ENCODE results near the gene ZSCAN22. TPM values are rescaled to one million over a fixed set of nuclear protein-coding genes. Genes with fewer than 3 reads are reported as not detected.
A peak's percentile ranks its signal among the peaks of the same experiment; 100 is the strongest.

ZSCAN22 gene
- total and polyA plus RNA-seq, 2 experiments from 2014 or later: 0.86 to 2.9 TPM

- no peak for TF ChIP-seq ETS1 (IDR thresholded peaks at IDR 0.05)
- no peak for TF ChIP-seq CTCF (conservative IDR thresholded peaks at IDR 0.05; ENCODE audit: low read depth in 2 of 2)
- no peak for TF ChIP-seq ZNF331 (CRISPR knock-in tag; IDR thresholded peaks at IDR 0.05; ENCODE audit: low read depth)
- TF ChIP-seq STAT1 (IDR thresholded peaks at IDR 0.05; ENCODE audit: unreplicated experiment): no peak
- TF ChIP-seq CREB1 (CRISPR knock-in tag; IDR thresholded peaks at IDR 0.05; ENCODE audit: low read depth): no peak
- no peak for TF ChIP-seq EZH2 (IDR thresholded peaks at IDR 0.05; ENCODE audit: low read depth, unreplicated experiment)
- TF ChIP-seq EZH2phosphoT487 (IDR thresholded peaks at IDR 0.05; ENCODE audit: unreplicated experiment): no peak
These were observed 22.5 kb upstream of the ZSCAN22 start (continued) for GRCh38 chr19:58304255-58304654.

DNA sequence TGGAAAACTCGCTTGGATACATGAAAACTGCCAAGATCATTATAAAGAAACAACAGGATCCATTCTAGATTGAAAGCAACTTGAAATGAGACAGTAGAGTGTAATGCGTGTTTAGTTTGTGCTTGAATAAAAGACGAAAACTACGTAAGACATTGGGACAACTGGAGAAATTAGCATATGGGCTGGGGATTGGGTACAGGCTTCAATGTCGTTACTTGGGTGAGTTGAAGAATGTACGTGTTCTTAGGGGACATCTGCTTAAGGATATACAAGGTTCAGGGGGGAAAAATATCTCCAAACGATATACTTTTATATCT is 22.1 kb upstream of the ZSCAN22 start:
- Histone ChIP-seq H3K79me2 (replicated peaks; ENCODE audit: insufficient read depth) (peaks cover 20% of the 10 kb centered on the region), H3K4me1 (ENCODE audit: insufficient read depth) (peaks cover 6% of the 10 kb centered on the region; the same call in 1 of the 2 replicates), H3K9me2 (ENCODE audit: insufficient read depth) (no peaks in the 10 kb centered on the region), H3K36me3 (ENCODE audit: insufficient read depth) (0 out of 2 replicates have a peak, but pooled peaks cover 3% of the 10 kb centered on the region), H3K27ac (ENCODE audit: low read depth) (no peak overlapping the region), H3K4me2 (peak overlapping the region; percentile 65), H3F3A (replicated peaks; ENCODE audit: low read depth) (peaks cover 12% of the 10 kb centered on the region; the same call in 1 of the 2 replicates), H3K4me3 (peak overlapping the region; percentile 71), H4K20me1 (replicated peaks; ENCODE audit: insufficient read depth) (peaks cover 31% of the 10 kb centered on the region), H3K27me3 (ENCODE audit: insufficient read depth) (no peaks in the 10 kb centered on the region), H2AFZ (no peak overlapping the region)
- TF ChIP-seq ZNF462 (CRISPR knock-in tag; IDR thresholded peaks at IDR 0.05): no peak
- TF ChIP-seq ZNF114 (CRISPR knock-in tag; IDR thresholded peaks at IDR 0.05): no peak
- no peak for TF ChIP-seq STAT1 (IDR thresholded peaks at IDR 0.05; ENCODE audit: unreplicated experiment)
- no peak for TF ChIP-seq NANOG (IDR thresholded peaks at IDR 0.05; ENCODE audit: borderline replicate concordance)
- TF ChIP-seq CTCF (conservative IDR thresholded peaks at IDR 0.05; ENCODE audit: low read depth in 2 of 2): no peak
- TF ChIP-seq EZH2 (IDR thresholded peaks at IDR 0.05; ENCODE audit: low read depth, unreplicated experiment): no peak
- TF ChIP-seq POLR2AphosphoS5 (IDR thresholded peaks at IDR 0.05; ENCODE audit: low read depth): no peak
- TF ChIP-seq EZH2phosphoT487 (IDR thresholded peaks at IDR 0.05; ENCODE audit: unreplicated experiment): no peak
- TF ChIP-seq ETS1 (IDR thresholded peaks at IDR 0.05): no peak
- Mint-ChIP-seq H3K9me3 (no peaks in the 10 kb centered on the region), H3K27me3 (ENCODE audit: insufficient read depth, low read depth, poor library complexity) (peaks cover 3% of the 10 kb centered on the region), H3K4me1 (peaks cover 13% of the 10 kb centered on the region; the same call in 2 of the 3 replicates), H3K4me3 (peak overlapping the region; percentile 97), H3K36me3 (ENCODE audit: low read depth) (peaks cover 54% of the 10 kb centered on the region), H3K27ac (peak overlapping the region; percentile 30)
- DNase-seq (ENCODE audit: low spot score) (peak; percentile 52), ATAC-seq (peak; percentile 51)

Data from GM23338 (cell line).